ENCODE results near the gene F10. TPM values are rescaled to one million over a fixed set of nuclear protein-coding genes. Genes with fewer than 3 reads are reported as not detected.

F10 gene
- total and polyA plus RNA-seq, 10 donors, result 1.6 to 6.4 (median 2.9) TPM

- 81 to 91% (median 86%) methylated on average over 7 of the region's 7 CpGs for WGBS, 5 donors
- Histone ChIP-seq H3K36me3 (no peaks in the 10 kb centered on the region), H3K27ac (no peak overlapping the region), H3K9me3 (no peaks in the 10 kb centered on the region), H3K27me3 (replicated peaks in 1 of 7) (peaks cover 0 to 10% (median 0%) of the 10 kb centered on the region in 7 donors), H3K4me1 (no peaks in the 10 kb centered on the region), H3K4me3 (no peak overlapping the region)
- TF ChIP-seq POLR2AphosphoS5 (IDR thresholded peaks at IDR 0.05) (no peak), POLR2A (IDR thresholded peaks at IDR 0.05) (no peak)
- TF ChIP-seq, protein P1, sequence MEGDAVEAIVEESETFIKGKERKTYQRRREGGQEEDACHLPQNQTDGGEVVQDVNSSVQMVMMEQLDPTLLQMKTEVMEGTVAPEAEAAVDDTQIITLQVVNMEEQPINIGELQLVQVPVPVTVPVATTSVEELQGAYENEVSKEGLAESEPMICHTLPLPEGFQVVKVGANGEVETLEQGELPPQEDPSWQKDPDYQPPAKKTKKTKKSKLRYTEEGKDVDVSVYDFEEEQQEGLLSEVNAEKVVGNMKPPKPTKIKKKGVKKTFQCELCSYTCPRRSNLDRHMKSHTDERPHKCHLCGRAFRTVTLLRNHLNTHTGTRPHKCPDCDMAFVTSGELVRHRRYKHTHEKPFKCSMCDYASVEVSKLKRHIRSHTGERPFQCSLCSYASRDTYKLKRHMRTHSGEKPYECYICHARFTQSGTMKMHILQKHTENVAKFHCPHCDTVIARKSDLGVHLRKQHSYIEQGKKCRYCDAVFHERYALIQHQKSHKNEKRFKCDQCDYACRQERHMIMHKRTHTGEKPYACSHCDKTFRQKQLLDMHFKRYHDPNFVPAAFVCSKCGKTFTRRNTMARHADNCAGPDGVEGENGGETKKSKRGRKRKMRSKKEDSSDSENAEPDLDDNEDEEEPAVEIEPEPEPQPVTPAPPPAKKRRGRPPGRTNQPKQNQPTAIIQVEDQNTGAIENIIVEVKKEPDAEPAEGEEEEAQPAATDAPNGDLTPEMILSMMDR (IDR thresholded peaks at IDR 0.05 in 8 of 11, conservative IDR thresholded peaks at IDR 0.05 in 3 of 11), result no peak
- intact Hi-C loops (cut with DNase I; ENCODE audit: low total_unique reads), result no loop called here
- no peak for DNase-seq
Observed at GRCh38 chr13:113142876-113143275, 20.3 kb downstream of the F10 start.

- Histone ChIP-seq H3K27me3 (replicated peaks in 1 of 7) (peaks cover 0 to 10% (median 0%) of the 10 kb centered on the region in 7 donors), H3K27ac (no peak overlapping the region), H3K4me3 (no peak overlapping the region), H3K9me3 (no peaks in the 10 kb centered on the region), H3K36me3 (no peaks in the 10 kb centered on the region), H3K4me1 (no peaks in the 10 kb centered on the region)
- intact Hi-C loops (cut with DNase I; ENCODE audit: low total_unique reads), result no loop called here
- TF ChIP-seq POLR2AphosphoS5 (IDR thresholded peaks at IDR 0.05), result no peak
- no peak for TF ChIP-seq POLR2A (IDR thresholded peaks at IDR 0.05)
- TF ChIP-seq, protein P1 (IDR thresholded peaks at IDR 0.05 in 8 of 11, conservative IDR thresholded peaks at IDR 0.05 in 3 of 11), result no peak
- 88 to 90% (median 89%) methylated on average over 32 to 39 of the region's 39 CpGs for WGBS, 5 donors
- peak; percentile 66 for DNase-seq
Observed at GRCh38 chr13:113143466-113144254, 21.1 kb downstream of the F10 start.

GRCh38 chr13:113144255-113144629, 21.6 kb downstream of the F10 start:
- no peaks in the 10 kb centered on the region for H3K9me3 ChIP-seq
- DNase-seq, result no peak
- H3K27ac ChIP-seq, result no peak overlapping the region
- TF ChIP-seq, protein P1 (IDR thresholded peaks at IDR 0.05 in 8 of 11, conservative IDR thresholded peaks at IDR 0.05 in 3 of 11), result no peak
- TF ChIP-seq POLR2A (IDR thresholded peaks at IDR 0.05), result no peak
- no peak for TF ChIP-seq POLR2AphosphoS5 (IDR thresholded peaks at IDR 0.05)
- no peak overlapping the region for H3K4me3 ChIP-seq
- intact Hi-C loops (cut with DNase I; ENCODE audit: low total_unique reads), result no loop called here
- H3K4me1 ChIP-seq, result no peaks in the 10 kb centered on the region
- WGBS, 5 donors, result 87 to 95% (median 91%) methylated on average over 10 to 12 of the region's 12 CpGs
- no peaks in the 10 kb centered on the region for H3K36me3 ChIP-seq
- peaks cover 0 to 10% (median 0%) of the 10 kb centered on the region in 7 donors for H3K27me3 ChIP-seq (replicated peaks in 1 of 7)

DNA sequence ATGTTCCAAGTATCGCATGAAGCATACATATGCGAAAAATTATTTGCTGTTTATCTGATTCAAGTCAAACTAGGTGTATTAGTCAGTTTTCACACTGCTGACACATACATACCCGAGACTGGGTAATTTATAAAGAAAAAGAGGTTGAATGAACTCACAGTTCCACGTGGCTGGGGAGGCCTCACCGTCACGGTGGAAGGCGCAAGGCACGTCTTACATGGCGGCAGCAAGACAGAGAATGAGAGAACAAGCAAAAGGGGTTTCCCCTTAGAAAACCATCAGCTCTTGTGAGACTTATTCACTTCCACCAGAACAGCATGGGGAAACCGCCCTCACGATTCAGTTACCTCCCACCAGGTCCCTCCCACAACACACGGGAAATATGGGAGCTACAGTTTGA, 22.9 kb downstream of the F10 start:
- DNase-seq, result no peak
- Histone ChIP-seq H3K4me3 (no peak overlapping the region), H3K9me3 (no peaks in the 10 kb centered on the region), H3K4me1 (no peaks in the 10 kb centered on the region), H3K27ac (no peak overlapping the region), H3K36me3 (no peaks in the 10 kb centered on the region), H3K27me3 (replicated peaks in 1 of 7) (peaks cover 0 to 22% (median 0%) of the 10 kb centered on the region in 7 donors)
- TF ChIP-seq, protein P1 (IDR thresholded peaks at IDR 0.05 in 8 of 11, conservative IDR thresholded peaks at IDR 0.05 in 3 of 11), result no peak
- TF ChIP-seq POLR2A (IDR thresholded peaks at IDR 0.05) (no peak), POLR2AphosphoS5 (IDR thresholded peaks at IDR 0.05) (no peak)
- 61 to 82% (median 73%) methylated on average over 12 of the region's 12 CpGs for WGBS, 5 donors
- intact Hi-C loops (cut with DNase I; ENCODE audit: low total_unique reads), result no loop called here
